HCT116 (cell line): Measurements from ENCODE around the gene MAX. TPM values are rescaled to one million over a fixed set of nuclear protein-coding genes. Genes with fewer than 3 reads are reported as not detected.

Experiments
- ATAC-seq: fragments of 200-7000 bp; cut with Tn5 transposase; 2 replicates; pipeline ENCODE4 v1.9.1; 2020; ENCODE audit warnings: mild to moderate bottlenecking, moderate library complexity
- BruUV-seq: library from RNA; stranded (reverse); fragments of 400-500 nt; replicated peaks from 2 replicates; lab custom pipeline; 2021; lab: Mats Ljungman, UMichigan
- CTCF ChIA-PET: fragments of 300-600 bp; sonication (Branson Sonifier 250); formaldehyde crosslinking; loops from one replicate; lab custom pipeline; 2021; ENCODE audit warnings: antibody characterized with exemption; lab: Charles Lee
- POLR2A ChIA-PET: fragments of 300-600, 350-600 bp; sonication (Branson Sonifier 250); formaldehyde crosslinking; loops from one replicate; lab custom pipeline; 2021; ENCODE audit warnings: antibody characterized with exemption; lab: Charles Lee
- RAD21 ChIA-PET, 2 experiments: fragments of 300-600 bp; sonication (Branson Sonifier 250); formaldehyde crosslinking; loops; one replicate each; lab custom pipeline; 2023; ENCODE audit warnings: low total read pairs in 2 of 2; ENCODE audit not compliant: uncharacterized antibody in 2 of 2, unreplicated experiment in 2 of 2, low non-redundant PET in 1 of 2; lab: Charles Lee
- DNase-seq: peaks from one replicate; pipeline ENCODE4 v3.0.0-alpha.2; 2010; ENCODE audit warnings: low read depth, low spot score
- H2AFZ ChIP-seq: fragments of 200-600 bp; shearing (Covaris generic), sonication (generic); 2 replicates; pipeline ENCODE4 v1.6.1; 2017; ENCODE audit warnings: low read depth, mixed run types, mixed read lengths, antibody characterized with exemption, low read length; ENCODE audit not compliant: poor library complexity, severe bottlenecking
- H3K27ac ChIP-seq: 2 replicates; pipeline ENCODE4 v1.5.1; 2012; ENCODE audit warnings: low read depth, low read length
- H3K27me3 ChIP-seq: fragments of 200-600 bp; sonication (generic); 2 replicates; pipeline ENCODE4 v1.6.1; 2016; ENCODE audit warnings: mixed run types, low read length, mixed read lengths; ENCODE audit not compliant: insufficient read depth
- H3K36me3 ChIP-seq, 2 experiments: fragments of 200-500 bp in 1 of 2; fragments of 200-600 bp in 1 of 2; sonication (Bioruptor generic) in 1 of 2; sonication (generic) in 1 of 2; 2 replicates each; pipeline versions ENCODE4 v1.5.1 to v1.6.1; 2014 to 2016; ENCODE audit warnings: low read length in 2 of 2, inconsistent platforms in 1 of 2, mixed read lengths in 1 of 2, mixed run types in 1 of 2; ENCODE audit not compliant: insufficient read depth in 2 of 2, control insufficient read depth in 1 of 2
- H3K4me1 ChIP-seq, 2 experiments: fragments of 200-600 bp in 1 of 2; sonication (generic) in 1 of 2; 2 replicates each; pipeline versions ENCODE4 v1.5.1 to v1.6.1; 2012 to 2017; ENCODE audit warnings: low read length in 2 of 2, inconsistent platforms in 1 of 2, mild to moderate bottlenecking in 1 of 2, mixed read lengths in 1 of 2, mixed run types in 1 of 2, moderate library complexity in 1 of 2; ENCODE audit not compliant: insufficient read depth in 2 of 2, control insufficient read depth in 1 of 2
- H3K4me2 ChIP-seq: fragments of 200-600 bp; sonication (generic); 2 replicates; pipeline ENCODE4 v1.6.1; 2017; ENCODE audit warnings: mixed run types, low read length, mixed read lengths
- H3K4me3 ChIP-seq, 2 experiments: fragments of 200-600 bp in 1 of 2; sonication (generic) in 1 of 2; replicated peaks in 1 of 2; 2 replicates each; pipeline ENCODE4 v1.5.1; 2011 to 2016; ENCODE audit warnings: low read length in 2 of 2, control low read depth in 1 of 2, low read depth in 1 of 2, mild to moderate bottlenecking in 1 of 2, mixed read lengths in 1 of 2, mixed run types in 1 of 2
- H3K79me2 ChIP-seq: fragments of 200-600 bp; sonication (generic); 2 replicates; pipeline ENCODE4 v1.6.1; 2017; ENCODE audit warnings: mild to moderate bottlenecking, mixed run types, low read length, moderate library complexity, mixed read lengths; ENCODE audit not compliant: insufficient read depth
- H3K9ac ChIP-seq: fragments of 200-600 bp; sonication (generic); 2 replicates; pipeline ENCODE4 v1.6.1; 2016; ENCODE audit warnings: low read length, mixed read lengths
- H3K9me2 ChIP-seq: fragments of 200-600 bp; sonication (generic), shearing (Covaris generic); 2 replicates; pipeline ENCODE4 v1.6.1; 2017; ENCODE audit warnings: mixed run types, mild to moderate bottlenecking, moderate library complexity; ENCODE audit not compliant: insufficient read depth
- H3K9me3 ChIP-seq, 2 experiments: fragments of 200-500 bp in 1 of 2; fragments of 200-600 bp in 1 of 2; sonication (Bioruptor generic) in 1 of 2; sonication (generic) in 1 of 2; 2 replicates each; pipeline ENCODE4 v1.6.1; 2014 to 2017; ENCODE audit warnings: low read length in 2 of 2, mixed read lengths in 2 of 2, inconsistent platforms in 1 of 2, low read depth in 1 of 2, mild to moderate bottlenecking in 1 of 2, mixed run types in 1 of 2, moderate library complexity in 1 of 2; ENCODE audit not compliant: control insufficient read depth in 1 of 2, insufficient read depth in 1 of 2
- H4K20me1 ChIP-seq: fragments of 200-600 bp; sonication (generic), shearing (Covaris generic); 2 replicates; pipeline ENCODE4 v1.6.1; 2017; ENCODE audit warnings: mixed run types, mild to moderate bottlenecking, moderate library complexity; ENCODE audit not compliant: insufficient read depth
- CBX3 ChIP-seq: IDR thresholded peaks from 2 replicates; pipeline ENCODE4 v1.6.1; 2012; ENCODE audit warnings: low read depth
- CEBPB ChIP-seq: IDR thresholded peaks from 2 replicates; pipeline ENCODE4 v1.6.1; 2012; ENCODE audit warnings: low read depth
- EGR1 ChIP-seq: IDR thresholded peaks from 2 replicates; pipeline ENCODE4 v1.6.1; 2012; ENCODE audit warnings: low read depth
- FOSL1 ChIP-seq: IDR thresholded peaks from 2 replicates; pipeline ENCODE4 v1.6.1; 2012; ENCODE audit warnings: low read depth
- JUND ChIP-seq: IDR thresholded peaks from 2 replicates; pipeline ENCODE4 v1.6.1; 2012
- SP1 ChIP-seq: IDR thresholded peaks from 2 replicates; pipeline ENCODE4 v1.6.1; 2012; ENCODE audit warnings: low read depth
- TCF7L2 ChIP-seq: IDR thresholded peaks from 2 replicates; pipeline ENCODE4 v1.7.0; 2011; ENCODE audit warnings: borderline replicate concordance, inconsistent platforms; ENCODE audit not compliant: insufficient read depth, insufficient read length; ENCODE audit errors: extremely low read depth
- ZNF274 ChIP-seq: fragments of 200-500 bp; sonication (Bioruptor generic); IDR thresholded peaks from 2 replicates; pipeline ENCODE4 v1.6.1; 2014; ENCODE audit warnings: mild to moderate bottlenecking, low read depth, low read length, inconsistent platforms
- intact Hi-C: fragments of 100-400 bp; cut with micrococcal nuclease; formaldehyde crosslinking; loops from 2 replicates; pipeline ENCODE4 v1.10.0; 2022
- total RNA-seq: library from RNA; stranded (reverse); gene quantifications from one replicate; pipeline ENCODE4 v1.2.1, GENCODE V29; 2021; ENCODE audit not compliant: unreplicated experiment
- TF ChIP-seq, protein P1 (sequence below): IDR thresholded peaks from 2 replicates; pipeline ENCODE4 v1.6.1; 2012
- TF ChIP-seq, protein P2 (sequence below): IDR thresholded peaks from 2 replicates; pipeline ENCODE4 v1.6.1; 2012; ENCODE audit warnings: low read depth
- TF ChIP-seq, protein P3 (sequence below), 3 experiments: fragments of 200-600 bp in 1 of 3; sonication (generic) in 1 of 3; IDR thresholded peaks in 2 of 3; conservative IDR thresholded peaks in 1 of 3; 2 replicates each; pipeline ENCODE4 v1.5.1; 2012 to 2017; ENCODE audit warnings: low read depth in 2 of 3, low read length in 2 of 3, antibody characterized with exemption in 1 of 3, borderline replicate concordance in 1 of 3, control low read depth in 1 of 3, mild to moderate bottlenecking in 1 of 3, mixed read lengths in 1 of 3, mixed run types in 1 of 3, moderate library complexity in 1 of 3; ENCODE audit not compliant: insufficient read depth in 1 of 3
- TF ChIP-seq, protein P4 (sequence below): IDR thresholded peaks from 2 replicates; pipeline ENCODE4 v1.6.1; 2012

MAX gene
- total RNA-seq, 1 experiment from 2014 or later, result 72.6 TPM

DNA sequence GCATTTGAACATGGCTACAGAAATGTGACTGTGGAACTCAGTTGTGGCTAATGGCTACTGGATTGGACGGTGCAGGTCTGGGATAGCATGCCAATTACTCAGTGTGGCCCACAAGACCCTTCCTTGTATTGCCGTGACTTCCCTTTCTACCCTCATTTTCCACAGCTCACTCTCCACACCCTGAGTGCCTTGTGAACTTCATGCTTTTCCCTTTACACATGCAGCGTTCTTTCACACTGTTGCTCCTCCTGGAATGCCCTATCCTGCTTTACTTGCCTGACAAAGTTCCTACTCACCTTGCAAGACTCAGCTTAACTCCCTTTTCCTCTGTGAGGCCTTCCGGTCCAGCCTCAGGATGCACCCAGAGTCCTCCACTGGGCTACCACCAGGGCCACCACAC lies 46.8 kb upstream of the MAX start:
- no peak for ATAC-seq
- intact Hi-C loops, result no loop called here
- Histone ChIP-seq H2AFZ (no peak overlapping the region), H3K4me3 (no peak overlapping the region), H3K27me3 (no peaks in the 10 kb centered on the region), H3K4me1 (no peaks in the 10 kb centered on the region), H4K20me1 (no peaks in the 10 kb centered on the region), H3K9me2 (no peaks in the 10 kb centered on the region), H3K36me3 (no peaks in the 10 kb centered on the region), H3K9me3 (no peaks in the 10 kb centered on the region), H3K4me2 (no peak overlapping the region), H3K9ac (no peak overlapping the region), H3K27ac (no peak overlapping the region), H3K79me2 (no peaks in the 10 kb centered on the region)
- ChIA-PET RAD21 (no interaction called here), POLR2A (no interaction called here), CTCF (no interaction called here)
- no TSS peak for BruUV-seq
- DNase-seq, result no peak
- TF ChIP-seq CBX3, result no peak
- TF ChIP-seq, protein P1, sequence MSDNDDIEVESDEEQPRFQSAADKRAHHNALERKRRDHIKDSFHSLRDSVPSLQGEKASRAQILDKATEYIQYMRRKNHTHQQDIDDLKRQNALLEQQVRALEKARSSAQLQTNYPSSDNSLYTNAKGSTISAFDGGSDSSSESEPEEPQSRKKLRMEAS, result no peak
- no peak for TF ChIP-seq JUND
- TF ChIP-seq EGR1, result no peak
- no peak for TF ChIP-seq CEBPB
- TF ChIP-seq, protein P2, sequence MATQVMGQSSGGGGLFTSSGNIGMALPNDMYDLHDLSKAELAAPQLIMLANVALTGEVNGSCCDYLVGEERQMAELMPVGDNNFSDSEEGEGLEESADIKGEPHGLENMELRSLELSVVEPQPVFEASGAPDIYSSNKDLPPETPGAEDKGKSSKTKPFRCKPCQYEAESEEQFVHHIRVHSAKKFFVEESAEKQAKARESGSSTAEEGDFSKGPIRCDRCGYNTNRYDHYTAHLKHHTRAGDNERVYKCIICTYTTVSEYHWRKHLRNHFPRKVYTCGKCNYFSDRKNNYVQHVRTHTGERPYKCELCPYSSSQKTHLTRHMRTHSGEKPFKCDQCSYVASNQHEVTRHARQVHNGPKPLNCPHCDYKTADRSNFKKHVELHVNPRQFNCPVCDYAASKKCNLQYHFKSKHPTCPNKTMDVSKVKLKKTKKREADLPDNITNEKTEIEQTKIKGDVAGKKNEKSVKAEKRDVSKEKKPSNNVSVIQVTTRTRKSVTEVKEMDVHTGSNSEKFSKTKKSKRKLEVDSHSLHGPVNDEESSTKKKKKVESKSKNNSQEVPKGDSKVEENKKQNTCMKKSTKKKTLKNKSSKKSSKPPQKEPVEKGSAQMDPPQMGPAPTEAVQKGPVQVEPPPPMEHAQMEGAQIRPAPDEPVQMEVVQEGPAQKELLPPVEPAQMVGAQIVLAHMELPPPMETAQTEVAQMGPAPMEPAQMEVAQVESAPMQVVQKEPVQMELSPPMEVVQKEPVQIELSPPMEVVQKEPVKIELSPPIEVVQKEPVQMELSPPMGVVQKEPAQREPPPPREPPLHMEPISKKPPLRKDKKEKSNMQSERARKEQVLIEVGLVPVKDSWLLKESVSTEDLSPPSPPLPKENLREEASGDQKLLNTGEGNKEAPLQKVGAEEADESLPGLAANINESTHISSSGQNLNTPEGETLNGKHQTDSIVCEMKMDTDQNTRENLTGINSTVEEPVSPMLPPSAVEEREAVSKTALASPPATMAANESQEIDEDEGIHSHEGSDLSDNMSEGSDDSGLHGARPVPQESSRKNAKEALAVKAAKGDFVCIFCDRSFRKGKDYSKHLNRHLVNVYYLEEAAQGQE, result no peak
- no peak for TF ChIP-seq SP1
- TF ChIP-seq, protein P3, sequence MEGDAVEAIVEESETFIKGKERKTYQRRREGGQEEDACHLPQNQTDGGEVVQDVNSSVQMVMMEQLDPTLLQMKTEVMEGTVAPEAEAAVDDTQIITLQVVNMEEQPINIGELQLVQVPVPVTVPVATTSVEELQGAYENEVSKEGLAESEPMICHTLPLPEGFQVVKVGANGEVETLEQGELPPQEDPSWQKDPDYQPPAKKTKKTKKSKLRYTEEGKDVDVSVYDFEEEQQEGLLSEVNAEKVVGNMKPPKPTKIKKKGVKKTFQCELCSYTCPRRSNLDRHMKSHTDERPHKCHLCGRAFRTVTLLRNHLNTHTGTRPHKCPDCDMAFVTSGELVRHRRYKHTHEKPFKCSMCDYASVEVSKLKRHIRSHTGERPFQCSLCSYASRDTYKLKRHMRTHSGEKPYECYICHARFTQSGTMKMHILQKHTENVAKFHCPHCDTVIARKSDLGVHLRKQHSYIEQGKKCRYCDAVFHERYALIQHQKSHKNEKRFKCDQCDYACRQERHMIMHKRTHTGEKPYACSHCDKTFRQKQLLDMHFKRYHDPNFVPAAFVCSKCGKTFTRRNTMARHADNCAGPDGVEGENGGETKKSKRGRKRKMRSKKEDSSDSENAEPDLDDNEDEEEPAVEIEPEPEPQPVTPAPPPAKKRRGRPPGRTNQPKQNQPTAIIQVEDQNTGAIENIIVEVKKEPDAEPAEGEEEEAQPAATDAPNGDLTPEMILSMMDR (IDR thresholded peaks at IDR 0.05 in 2 of 3, conservative IDR thresholded peaks at IDR 0.05 in 1 of 3; ENCODE audit: borderline replicate concordance in 1 of 3, insufficient read depth in 1 of 3, low read depth in 2 of 3, low read length in 2 of 3), result no peak
- no peak for TF ChIP-seq FOSL1
- TF ChIP-seq, protein P4, sequence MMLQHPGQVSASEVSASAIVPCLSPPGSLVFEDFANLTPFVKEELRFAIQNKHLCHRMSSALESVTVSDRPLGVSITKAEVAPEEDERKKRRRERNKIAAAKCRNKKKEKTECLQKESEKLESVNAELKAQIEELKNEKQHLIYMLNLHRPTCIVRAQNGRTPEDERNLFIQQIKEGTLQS, result no peak
- TF ChIP-seq TCF7L2, result no peak
- no peak for TF ChIP-seq ZNF274
